GM21737 (cell line): Measurements from ENCODE around the gene MDM4.

Experiments
- ATAC-seq: cut with Tn5 transposase; IDR thresholded peaks from one replicate; pipeline ENCODE4 v1.9.1; 2021; ENCODE audit warnings: mild to moderate bottlenecking, moderate library complexity; ENCODE audit not compliant: unreplicated experiment

Gene MDM4

DNA sequence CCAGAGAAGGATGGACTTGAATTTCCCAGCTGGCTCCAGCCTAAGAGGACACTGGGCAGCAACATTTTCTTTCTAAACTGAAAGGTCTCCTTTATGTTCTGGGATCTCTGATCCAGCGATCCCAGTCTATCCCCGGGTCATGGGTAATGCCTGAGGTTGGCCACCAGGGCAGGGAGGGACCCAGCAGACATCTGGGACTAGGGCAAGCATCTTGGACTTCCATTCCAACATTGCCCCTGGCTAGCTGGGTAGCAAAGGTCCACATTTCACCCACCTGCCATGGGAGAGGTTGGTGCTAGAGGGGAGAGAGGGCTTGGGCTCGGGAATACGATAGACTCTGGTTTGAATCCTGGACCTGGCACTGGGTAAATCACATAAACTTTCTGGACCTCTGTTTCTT lies 84.8 kb downstream of the MDM4 start:
- ATAC-seq: no peak

DNA sequence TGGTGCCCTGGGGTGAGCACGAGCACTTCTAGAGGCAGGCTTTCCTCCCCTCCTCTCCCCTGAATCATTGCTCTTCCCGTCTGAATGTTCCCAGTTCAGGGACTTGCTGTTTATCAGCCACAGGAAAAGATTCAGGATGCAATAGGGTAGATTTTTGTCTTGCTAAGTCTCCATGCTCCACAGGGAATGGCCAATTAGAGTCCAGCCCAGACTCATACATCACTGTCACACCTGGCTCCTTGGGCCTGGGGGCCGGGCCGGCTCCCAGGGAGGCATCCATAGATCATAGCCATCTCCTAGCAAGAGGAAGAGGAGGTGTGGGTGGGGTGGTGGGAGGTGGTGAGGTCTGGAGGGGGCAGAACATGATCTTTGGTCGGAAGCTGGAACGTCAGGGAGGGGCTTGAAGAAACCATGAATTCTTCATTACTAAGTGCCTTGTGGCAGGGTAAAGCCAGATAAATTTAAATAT lies 85.9 kb downstream of the MDM4 start:
- no peak for ATAC-seq

- ATAC-seq: no peak
Observed at GRCh38 chr1:204602871-204603542, 86.8 kb downstream of the MDM4 start.

- ATAC-seq: no peak
Observed at GRCh38 chr1:204605791-204606190, 89.6 kb downstream of the MDM4 start.
